Uterine smooth muscle cell (primary cell): ENCODE results near the gene NBEA. TPM values are rescaled to one million over a fixed set of nuclear protein-coding genes. Genes with fewer than 3 reads are reported as not detected.

ENCODE experiments used
- total RNA-seq: library from RNA; depleted of rRNA; stranded (reverse); fragments of >200 nt; gene quantifications from 2 replicates; pipeline ENCODE4 v1.2.3, GENCODE V29; 2014

The NBEA gene, protein sequence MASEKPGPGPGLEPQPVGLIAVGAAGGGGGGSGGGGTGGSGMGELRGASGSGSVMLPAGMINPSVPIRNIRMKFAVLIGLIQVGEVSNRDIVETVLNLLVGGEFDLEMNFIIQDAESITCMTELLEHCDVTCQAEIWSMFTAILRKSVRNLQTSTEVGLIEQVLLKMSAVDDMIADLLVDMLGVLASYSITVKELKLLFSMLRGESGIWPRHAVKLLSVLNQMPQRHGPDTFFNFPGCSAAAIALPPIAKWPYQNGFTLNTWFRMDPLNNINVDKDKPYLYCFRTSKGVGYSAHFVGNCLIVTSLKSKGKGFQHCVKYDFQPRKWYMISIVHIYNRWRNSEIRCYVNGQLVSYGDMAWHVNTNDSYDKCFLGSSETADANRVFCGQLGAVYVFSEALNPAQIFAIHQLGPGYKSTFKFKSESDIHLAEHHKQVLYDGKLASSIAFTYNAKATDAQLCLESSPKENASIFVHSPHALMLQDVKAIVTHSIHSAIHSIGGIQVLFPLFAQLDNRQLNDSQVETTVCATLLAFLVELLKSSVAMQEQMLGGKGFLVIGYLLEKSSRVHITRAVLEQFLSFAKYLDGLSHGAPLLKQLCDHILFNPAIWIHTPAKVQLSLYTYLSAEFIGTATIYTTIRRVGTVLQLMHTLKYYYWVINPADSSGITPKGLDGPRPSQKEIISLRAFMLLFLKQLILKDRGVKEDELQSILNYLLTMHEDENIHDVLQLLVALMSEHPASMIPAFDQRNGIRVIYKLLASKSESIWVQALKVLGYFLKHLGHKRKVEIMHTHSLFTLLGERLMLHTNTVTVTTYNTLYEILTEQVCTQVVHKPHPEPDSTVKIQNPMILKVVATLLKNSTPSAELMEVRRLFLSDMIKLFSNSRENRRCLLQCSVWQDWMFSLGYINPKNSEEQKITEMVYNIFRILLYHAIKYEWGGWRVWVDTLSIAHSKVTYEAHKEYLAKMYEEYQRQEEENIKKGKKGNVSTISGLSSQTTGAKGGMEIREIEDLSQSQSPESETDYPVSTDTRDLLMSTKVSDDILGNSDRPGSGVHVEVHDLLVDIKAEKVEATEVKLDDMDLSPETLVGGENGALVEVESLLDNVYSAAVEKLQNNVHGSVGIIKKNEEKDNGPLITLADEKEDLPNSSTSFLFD (N-terminal part only)
- 6.1 and 11.4 TPM in 2 replicates for total RNA-seq

DNA sequence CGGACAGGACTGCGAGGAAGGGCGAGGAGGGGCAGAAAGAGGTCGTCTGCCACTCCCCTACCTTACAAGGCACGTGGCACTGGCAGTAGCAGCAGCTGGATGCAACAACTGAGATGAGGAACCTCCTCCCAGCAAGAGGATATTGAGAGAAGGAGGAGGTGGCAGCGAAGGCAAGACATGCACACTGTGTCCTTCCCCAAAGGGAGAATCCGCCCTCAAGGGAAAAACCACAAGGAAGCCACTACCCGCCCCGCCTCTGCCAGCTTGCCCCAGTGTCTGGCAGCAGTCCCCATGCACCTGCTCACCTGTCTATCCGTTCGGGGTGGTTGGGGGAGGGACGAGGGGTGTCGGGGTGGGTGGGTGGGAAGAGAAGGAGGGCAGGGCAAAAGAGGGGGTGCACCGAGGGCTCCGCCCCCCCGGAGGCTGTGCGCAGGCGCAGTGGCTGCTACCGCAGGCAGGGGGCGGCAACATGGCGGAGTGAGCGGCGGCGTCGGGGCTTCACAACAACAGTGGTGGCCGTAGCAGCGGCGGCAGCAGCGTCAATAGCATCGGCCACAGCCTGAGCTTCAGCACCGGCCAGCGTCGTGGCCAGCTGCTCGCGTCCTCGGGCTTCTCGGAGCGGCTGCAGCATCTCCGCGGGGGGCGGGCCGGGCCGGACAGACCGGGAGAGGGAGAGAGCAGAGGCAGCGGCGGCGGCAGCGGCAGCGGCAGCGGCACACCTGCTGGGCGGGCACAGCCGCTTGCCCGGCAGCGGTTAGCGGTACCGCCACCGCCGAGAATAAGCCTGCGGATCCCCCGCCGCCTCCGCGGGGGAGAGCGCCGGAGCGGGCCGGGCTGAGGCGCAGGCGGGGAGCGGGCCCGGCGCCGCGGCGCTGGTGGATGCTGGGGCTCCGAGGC, at the start of gene NBEA:
NBEA (plus strand) TSS at position 436 of the 897 bp plus-strand sequence. CDS start 551 bp downstream, outside the sequence.

DNA sequence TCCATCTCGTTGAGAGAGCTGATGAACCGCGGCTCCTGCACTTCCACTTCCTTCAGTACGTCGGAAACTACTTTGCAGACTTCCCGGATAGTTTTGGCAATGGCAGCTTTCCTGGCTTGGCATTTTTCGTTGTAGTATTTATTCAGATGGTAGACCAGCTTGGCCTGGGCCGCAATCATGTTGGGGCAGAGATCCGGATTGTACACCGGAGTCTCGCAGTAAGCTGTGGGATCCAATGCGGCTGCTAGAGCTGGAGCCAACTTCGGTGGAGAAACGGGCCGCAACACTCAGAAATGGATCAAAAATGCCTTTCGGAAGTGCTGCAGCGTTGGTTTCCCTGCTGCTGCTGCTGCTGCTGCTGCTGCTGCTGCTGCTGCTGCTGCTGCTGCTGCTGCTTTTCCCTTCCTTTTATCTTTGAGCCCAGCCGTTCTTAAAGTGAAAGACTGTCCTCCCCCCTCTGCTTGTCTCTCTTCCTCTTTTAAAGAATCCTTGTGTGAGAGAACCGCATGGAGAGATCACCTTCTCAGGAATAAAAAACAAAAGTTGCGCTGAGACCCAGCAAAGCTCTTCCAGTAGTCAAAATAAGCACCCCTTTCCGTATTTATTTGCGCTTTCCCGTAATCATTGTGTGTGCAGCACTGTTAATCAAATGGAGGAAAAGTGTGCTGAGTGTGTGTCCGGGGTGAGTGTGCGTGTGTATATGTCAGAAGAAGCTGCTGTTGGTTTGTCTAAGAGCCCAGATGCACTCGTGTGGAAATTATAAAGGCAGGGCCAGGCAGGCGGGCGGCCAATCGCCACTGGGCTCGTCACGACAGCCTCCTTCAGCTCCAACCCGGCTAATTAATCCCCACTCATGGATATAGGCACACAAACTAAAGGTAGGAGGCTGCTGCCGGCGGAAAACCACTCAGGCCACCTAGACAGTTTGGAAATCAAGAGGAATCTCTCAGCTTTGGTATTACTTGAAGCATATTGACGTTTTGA, 534.2 kb downstream of the NBEA start, which contains the start of gene MAB21L1:
MAB21L1 (minus strand) TSS at position 730 of the 984 bp plus-strand sequence; CDS start at position 179, 551 bp downstream.

